GM18508 (cell line): ENCODE measurements around the gene ATP9B.

Experiments
- ATAC-seq: cut with Tn5 transposase; IDR thresholded peaks from one replicate; pipeline ENCODE4 v1.9.1; 2021; ENCODE audit warnings: moderate number of reproducible peaks; ENCODE audit not compliant: insufficient read depth, unreplicated experiment

Gene ATP9B

GRCh38 chr18:79420033-79420745 lies 351.0 kb downstream of the ATP9B start:
- no peak for ATAC-seq

GRCh38 chr18:79421275-79421857 lies 352.2 kb downstream of the ATP9B start:
- ATAC-seq: no peak

DNA sequence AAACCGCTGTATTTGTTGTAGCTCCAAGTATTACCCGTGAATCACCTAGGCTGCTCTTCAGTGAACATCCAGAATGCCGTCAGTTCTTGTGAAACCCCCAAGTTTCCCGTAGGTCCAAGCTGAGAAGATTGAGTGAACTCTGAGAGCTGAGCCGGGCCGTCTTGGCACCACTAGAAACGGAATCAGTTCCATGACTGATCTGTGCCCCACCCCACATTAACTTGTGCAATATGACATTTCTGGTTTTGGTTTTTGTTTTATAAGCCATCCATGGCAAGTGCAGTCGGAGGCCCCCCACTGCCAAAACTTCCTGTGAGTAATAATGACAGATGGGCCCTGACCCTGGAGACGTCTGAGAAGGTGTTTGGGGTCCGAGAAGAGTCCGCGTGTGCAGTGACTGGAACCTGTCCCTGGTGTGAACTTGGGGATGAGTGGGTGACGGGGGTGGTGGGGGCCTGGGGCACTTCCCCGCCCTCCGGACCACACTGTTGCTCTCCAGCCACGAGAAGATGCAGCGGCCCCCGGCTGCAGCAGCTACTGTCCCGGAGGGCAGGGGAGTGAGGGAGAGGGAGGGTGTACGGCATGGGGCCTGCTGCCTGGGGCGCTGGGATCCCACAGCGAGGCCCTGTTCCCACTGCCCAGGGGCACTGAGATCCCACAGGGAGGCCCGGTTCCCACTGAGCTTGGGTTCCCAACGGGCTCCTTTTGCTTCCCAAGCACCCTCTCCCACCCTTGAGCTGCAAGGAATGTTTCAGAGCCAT lies 353.0 kb downstream of the ATP9B start:
- ATAC-seq: peak; percentile 86

- no peak for ATAC-seq
Observed at GRCh38 chr18:79422783-79423165, 353.6 kb downstream of the ATP9B start.

DNA sequence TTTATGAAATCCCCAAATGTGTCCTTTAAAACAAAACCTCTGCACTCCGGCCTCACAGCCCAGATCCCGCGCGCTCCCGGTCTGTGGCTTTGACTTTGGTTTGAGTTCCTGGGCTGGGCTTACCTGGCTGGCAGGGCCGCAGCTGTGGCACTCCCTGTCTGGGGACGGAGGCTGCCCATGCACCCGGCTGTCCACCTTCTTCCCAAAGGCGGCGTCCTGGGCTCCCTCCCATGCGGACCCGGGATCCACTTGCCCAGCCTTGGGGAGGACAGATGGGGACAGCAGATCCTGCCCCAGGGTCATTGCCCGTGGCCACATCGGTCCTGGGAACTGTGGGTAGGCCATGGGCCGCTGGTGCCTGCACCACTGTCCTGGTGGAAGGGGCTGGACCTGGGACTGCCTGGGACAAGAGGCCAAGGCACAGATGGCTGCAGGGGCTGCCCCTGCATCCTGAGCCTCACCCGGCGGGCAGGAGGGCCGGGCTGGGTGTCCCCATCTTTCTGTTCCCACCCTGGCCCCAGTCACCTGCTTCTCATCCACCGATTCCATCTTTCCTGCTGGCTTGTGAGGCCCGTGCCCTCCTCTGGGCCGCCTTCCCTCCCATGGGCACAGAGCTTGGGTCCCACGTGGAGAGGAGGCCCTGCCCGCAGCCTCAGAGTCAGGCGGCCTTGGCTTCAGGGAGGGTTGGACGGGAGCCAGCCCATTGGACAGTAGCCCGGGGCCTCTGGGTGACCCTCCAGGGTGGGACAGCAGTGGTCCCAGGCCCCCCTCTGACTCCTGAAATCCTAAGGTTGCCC lies 354.2 kb downstream of the ATP9B start:
- no peak for ATAC-seq

- ATAC-seq: no peak
Observed at GRCh38 chr18:79424008-79424565, 354.9 kb downstream of the ATP9B start.

DNA sequence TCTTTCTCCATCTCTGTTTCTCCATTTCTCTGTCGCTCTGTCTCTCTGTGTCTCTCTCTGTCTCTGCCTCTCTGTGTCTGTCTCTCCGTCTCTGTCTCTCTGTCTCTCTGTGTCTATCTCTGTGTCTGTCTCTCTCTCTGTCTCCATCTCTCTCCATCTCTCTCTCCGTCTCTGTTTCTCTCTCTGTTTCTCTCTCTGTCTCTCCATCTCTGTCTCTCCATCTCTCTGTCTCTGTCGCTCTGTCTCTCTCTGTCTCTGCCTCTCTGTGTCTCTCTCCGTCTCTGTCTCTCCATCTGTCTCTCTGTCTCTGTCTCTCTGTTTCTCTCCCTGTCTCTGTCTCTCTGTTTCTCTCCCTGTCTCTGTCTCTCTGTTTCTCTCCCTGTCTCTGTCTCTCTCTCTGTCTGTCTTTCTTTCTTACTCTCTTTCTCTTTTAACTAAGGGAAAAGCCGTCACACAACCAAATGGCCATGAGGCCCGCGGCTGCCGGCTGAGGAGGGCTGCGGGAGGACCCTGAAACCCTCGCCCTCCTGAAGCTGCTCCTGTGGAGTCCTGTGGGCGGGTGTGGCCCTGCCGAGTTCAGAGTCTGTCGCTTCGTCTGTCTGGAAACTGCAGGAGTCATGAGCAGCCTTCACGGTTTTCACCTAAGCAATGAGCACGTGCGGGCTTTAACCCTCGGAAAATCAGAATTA lies 355.8 kb downstream of the ATP9B start:
- no peak for ATAC-seq

DNA sequence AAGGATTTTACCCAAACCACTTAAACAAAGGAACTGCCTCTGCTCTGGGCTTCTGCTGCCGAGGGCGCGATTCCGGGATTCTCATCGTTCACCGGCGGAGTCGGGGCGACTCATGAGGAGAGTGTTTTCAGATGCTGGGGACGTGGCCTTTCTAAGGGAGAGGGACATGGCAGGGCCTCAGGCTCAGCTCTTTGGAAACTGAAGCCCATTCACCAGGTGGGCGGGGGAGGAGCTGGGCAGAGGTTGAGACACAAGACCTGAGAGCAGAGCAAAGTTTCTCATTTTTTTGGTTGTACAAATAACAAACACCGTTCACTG lies 356.3 kb downstream of the ATP9B start:
- no peak for ATAC-seq

DNA sequence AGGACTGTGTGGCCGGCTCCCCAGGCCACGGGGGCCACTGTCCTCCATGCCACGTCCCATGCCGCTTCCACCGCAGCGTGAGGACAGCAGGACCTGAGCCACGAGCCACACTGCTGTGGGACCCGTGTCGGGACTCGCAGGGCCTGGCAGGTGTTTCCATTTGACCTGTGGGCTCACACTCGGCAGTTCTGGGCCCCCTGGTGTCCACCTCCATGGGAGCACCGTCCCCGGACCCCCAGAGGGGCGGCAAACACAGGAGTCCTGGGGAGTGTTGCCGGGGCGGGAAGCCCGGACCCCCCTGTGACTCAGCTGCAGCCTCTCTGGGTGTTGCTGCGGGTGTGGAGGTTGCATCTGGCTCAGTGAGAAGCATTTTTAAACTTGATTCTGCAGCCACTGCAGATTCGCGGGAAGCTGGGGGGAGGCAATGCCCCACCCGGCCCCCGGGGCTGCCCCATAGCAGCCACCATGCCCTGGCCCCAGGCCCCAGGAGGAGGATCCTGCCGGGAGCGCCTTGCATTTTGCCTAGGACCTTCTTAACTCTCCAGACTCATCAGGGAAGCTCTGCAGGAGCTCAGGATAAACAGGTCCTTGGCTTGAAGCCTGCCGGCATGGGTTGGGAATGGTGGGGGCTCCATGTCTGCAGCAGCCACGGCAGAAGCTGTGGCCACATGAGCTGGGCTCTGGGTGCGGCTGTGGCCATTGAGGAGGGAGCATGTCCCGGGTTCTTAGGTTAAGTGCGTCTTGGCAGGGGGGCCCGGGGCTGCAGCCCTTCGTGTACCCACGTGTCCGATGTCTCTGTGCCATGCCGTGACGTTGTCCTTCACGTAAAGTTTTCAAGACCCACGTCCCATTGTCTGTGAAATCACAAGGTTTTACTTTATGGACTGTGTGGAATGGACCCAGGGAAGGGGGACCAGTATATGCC lies 357.4 kb downstream of the ATP9B start:
- no peak for ATAC-seq

- ATAC-seq: no peak
Observed at GRCh38 chr18:79427368-79428225, 358.4 kb downstream of the ATP9B start.
